D721Med (cell line): ENCODE data around the gene OPRD1.
A peak's percentile ranks its signal among the peaks of the same experiment; 100 is the strongest.

Experiments used
- DNase-seq: peaks from one replicate; pipeline ENCODE4 v3.0.0; 2011; ENCODE audit warnings: low spot score; ENCODE audit not compliant: insufficient read length
- FAIRE-seq: peaks from 2 replicates; lab custom pipeline; 2011; peaks lifted over from hg19 to GRCh38; lab: Jason Lieb, UNC
- TF ChIP-seq, protein P1 (sequence below): IDR thresholded peaks from 2 replicates; pipeline ENCODE4 v1.5.1; 2012; ENCODE audit warnings: mild to moderate bottlenecking, control low read depth; ENCODE audit not compliant: insufficient read depth; ENCODE audit errors: missing control alignments

The OPRD1 gene

DNA sequence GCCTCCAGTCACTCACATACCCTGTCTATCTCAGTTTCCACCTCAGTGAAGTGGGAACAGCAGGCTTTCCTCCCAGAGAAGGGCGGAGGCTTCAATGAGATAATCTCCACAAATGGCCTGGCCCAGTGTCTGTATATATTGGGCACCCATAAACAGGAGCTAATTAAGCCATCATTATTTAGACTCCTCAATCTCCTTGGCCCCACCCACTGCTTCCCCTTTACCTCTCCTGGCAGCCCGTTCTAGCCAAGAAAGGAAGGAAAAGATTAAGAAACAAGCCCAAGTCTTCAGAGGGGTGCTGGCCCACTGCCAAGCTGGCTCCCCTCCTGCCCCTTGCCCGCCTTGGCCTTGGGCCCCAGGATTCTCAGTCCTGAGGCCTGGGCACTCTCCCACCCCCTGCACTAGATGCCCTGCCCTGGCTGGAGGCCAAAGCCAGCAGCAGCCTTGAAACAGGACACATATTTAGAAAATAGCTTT lies 86.5 kb downstream of the OPRD1 start:
- FAIRE-seq (no peak), DNase-seq (no peak)
- TF ChIP-seq, protein P1, sequence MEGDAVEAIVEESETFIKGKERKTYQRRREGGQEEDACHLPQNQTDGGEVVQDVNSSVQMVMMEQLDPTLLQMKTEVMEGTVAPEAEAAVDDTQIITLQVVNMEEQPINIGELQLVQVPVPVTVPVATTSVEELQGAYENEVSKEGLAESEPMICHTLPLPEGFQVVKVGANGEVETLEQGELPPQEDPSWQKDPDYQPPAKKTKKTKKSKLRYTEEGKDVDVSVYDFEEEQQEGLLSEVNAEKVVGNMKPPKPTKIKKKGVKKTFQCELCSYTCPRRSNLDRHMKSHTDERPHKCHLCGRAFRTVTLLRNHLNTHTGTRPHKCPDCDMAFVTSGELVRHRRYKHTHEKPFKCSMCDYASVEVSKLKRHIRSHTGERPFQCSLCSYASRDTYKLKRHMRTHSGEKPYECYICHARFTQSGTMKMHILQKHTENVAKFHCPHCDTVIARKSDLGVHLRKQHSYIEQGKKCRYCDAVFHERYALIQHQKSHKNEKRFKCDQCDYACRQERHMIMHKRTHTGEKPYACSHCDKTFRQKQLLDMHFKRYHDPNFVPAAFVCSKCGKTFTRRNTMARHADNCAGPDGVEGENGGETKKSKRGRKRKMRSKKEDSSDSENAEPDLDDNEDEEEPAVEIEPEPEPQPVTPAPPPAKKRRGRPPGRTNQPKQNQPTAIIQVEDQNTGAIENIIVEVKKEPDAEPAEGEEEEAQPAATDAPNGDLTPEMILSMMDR: no peak

DNA sequence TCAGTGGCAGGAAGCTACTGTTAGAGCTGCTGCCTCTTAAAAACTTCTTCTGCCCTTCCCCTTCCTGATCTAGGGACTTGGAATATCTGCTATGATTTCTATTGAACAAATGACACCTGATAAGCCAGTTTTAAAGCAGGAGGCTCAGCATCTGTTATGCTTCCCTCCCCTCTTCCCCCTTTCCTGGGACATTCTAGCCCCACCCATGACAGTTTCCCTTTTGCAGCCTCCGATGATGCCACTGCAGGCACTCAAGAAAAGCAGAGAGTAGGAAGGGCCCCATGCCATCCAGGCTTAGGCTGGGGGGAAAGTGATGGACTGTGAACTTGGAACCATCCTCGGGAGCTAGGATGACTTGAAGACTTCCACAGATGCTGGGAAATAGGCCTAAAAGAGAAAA lies 87.3 kb downstream of the OPRD1 start:
- FAIRE-seq (no peak), DNase-seq (no peak)
- TF ChIP-seq, protein P1: no peak

DNA sequence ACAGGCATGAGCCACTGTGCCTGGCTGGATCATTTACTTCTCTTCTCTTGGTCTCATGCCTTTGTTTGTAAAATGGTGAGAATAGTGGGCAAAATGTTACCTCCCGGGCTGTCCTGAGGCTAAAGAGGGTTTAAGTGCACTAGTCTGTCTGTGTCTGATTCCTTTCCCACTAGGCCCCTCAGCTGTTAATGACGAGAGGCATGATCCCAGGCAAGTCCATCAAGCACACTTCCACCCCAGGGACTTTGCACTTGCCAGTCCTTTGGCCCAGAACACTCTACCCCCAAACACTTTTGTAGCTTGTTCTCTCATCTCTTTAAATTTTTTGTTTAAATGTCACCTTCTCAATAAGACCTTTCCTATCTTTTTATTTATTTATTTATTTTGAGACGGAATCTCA lies 88.6 kb downstream of the OPRD1 start:
- no peak for FAIRE-seq
- DNase-seq: no peak
- TF ChIP-seq, protein P1: no peak

DNA sequence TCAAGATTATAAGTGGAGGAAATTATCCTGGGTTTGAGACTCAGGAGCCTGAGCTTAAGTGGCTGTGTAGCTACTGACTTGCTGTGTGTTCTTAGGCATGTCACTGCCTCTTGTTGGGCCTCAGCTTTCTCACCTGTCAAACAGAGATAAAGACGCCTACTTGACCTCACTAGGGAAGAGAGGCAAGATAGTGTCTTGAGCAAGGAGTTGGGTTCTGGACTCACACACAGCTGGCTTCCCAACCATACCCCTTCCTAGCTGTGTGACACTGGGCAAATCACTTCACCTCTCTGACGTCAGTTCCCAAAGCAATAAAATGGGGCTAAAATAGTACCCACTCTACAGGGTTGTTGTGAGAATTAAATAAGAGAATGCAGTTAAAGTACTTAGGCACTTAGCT lies 90.8 kb downstream of the OPRD1 start:
- no peak for FAIRE-seq
- TF ChIP-seq, protein P1: no peak
- DNase-seq: no peak

DNA sequence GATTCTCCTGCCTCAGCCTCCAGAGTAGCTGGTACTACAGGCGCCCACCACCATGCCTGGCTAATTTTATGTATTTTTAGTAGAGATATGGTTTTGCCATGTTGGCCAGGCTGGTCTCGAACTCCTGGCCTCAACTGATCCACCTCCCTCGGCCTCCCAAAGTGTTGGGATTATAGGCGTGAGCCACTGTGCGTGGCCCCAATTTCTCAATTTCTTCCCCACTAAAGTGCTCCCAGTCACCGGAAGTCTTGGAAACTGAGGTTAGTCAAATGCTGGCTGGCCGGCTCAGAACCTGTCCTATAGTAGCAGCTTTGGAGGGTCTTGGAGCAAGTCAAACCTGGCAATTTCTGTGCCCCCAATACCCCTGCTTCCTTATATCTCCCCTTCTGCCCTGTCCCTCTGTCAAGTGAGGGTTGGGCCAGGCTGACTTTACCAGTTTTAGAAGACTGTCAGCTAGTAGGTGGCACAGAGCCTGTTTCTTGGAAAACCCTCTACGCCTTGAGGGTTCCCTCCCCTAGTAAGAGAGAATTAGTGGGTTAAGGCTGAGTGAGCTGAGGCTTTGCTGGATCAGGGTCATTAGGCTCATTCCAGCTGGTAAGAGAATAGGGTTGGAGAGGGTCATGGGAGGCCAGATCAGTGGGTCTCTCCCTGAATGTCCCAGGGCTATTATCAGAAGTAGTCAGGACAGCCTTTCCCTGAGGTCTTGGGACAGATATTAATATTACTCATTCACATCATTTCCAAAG lies 94.1 kb downstream of the OPRD1 start:
- DNase-seq: no peak
- FAIRE-seq: peak; percentile 11
- TF ChIP-seq, protein P1: no peak

DNA sequence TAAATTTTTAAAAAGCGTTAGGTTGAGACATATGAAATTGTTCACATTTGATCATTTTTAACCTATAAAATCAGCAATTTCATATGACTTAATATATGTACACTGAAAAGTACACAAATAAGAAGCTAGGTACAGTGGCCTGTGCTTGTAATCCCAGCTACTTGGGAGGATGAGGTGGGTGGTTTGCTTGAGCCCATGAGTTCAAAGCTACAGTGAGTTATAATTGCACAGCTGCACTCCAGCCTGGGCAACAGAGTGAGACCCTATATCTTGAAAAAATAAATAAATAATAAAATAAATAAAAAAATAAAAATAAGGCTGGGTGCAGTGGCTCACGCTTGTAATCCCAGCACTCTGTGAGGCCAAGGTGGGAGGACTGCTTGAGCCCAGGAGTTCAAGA lies 97.2 kb downstream of the OPRD1 start:
- TF ChIP-seq, protein P1: no peak
- no peak for FAIRE-seq
- no peak for DNase-seq
